Ishikawa (cell line): ENCODE measurements around the gene KCNAB2.

Experiments
- CEBPB ChIP-seq: IDR thresholded peaks from 2 replicates; pipeline ENCODE4 v1.6.1; 2012
- CREB1 ChIP-seq: IDR thresholded peaks from 2 replicates; pipeline ENCODE4 v1.6.1; 2012; ENCODE audit warnings: low read depth
- EGR1 ChIP-seq: IDR thresholded peaks from 2 replicates; pipeline ENCODE4 v1.6.1; 2012
- EP300 ChIP-seq: IDR thresholded peaks from 2 replicates; pipeline ENCODE4 v1.6.1; 2012; ENCODE audit warnings: borderline replicate concordance
- FOXM1 ChIP-seq: IDR thresholded peaks from 2 replicates; pipeline ENCODE4 v1.6.1; 2012; ENCODE audit warnings: low read depth, borderline replicate concordance
- NFIC ChIP-seq: IDR thresholded peaks from 2 replicates; pipeline ENCODE4 v1.6.1; 2012
- RAD21 ChIP-seq: IDR thresholded peaks from 2 replicates; pipeline ENCODE4 v1.6.1; 2012; ENCODE audit warnings: low read depth
- TAF1 ChIP-seq: IDR thresholded peaks from 2 replicates; pipeline ENCODE4 v1.6.1; 2012; ENCODE audit warnings: low read depth, mild to moderate bottlenecking
- TCF12 ChIP-seq: IDR thresholded peaks from 2 replicates; pipeline ENCODE4 v1.6.1; 2012; ENCODE audit warnings: low read depth
- TEAD4 ChIP-seq: IDR thresholded peaks from 2 replicates; pipeline ENCODE4 v1.6.1; 2012
- YY1 ChIP-seq: IDR thresholded peaks from 2 replicates; pipeline ENCODE4 v1.6.1; 2012; ENCODE audit warnings: low read depth
- ZBTB7A ChIP-seq: IDR thresholded peaks from 2 replicates; pipeline ENCODE4 v1.6.1; 2012; ENCODE audit warnings: low read depth
- TF ChIP-seq, protein P1 (sequence below): IDR thresholded peaks from 2 replicates; pipeline ENCODE4 v1.6.1; 2012
- TF ChIP-seq, protein P2 (sequence below): IDR thresholded peaks from 2 replicates; pipeline ENCODE4 v1.6.1; 2012
- TF ChIP-seq, protein P3 (sequence below): IDR thresholded peaks from 2 replicates; pipeline ENCODE4 v1.6.1; 2012; ENCODE audit warnings: low read depth, mild to moderate bottlenecking

Gene KCNAB2

DNA sequence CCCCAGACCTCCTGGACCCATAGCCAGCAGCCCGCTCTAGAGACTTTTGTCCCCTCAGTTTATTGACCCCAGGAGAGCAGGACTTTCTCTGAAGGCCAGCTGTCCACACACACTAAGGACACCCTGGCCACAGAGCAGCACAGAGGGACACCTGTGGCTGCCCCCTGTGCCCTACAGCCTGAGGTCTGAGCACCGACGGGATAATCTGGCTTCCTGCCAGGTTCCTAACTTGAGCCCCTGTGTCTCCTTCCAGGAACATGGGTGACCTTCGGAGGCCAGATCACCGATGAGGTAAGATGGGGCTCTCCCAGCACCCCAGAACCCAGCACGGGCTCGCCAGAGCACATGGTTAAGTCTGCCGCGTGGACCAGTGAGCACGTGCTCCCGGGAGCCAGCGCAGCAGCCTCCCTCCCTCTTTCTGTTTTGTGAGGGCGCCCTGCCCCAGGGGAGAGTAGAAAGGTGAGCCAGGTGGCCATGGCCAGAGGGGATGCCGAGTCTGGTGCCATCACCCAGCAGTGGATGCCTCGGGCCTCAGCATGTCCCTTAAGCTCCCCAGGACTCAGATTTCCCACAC lies 27.9 kb downstream of the KCNAB2 start:
- TF ChIP-seq NFIC: peak; percentile 27; the same call in 1 of the 2 replicates
- TF ChIP-seq FOXM1: no peak

DNA sequence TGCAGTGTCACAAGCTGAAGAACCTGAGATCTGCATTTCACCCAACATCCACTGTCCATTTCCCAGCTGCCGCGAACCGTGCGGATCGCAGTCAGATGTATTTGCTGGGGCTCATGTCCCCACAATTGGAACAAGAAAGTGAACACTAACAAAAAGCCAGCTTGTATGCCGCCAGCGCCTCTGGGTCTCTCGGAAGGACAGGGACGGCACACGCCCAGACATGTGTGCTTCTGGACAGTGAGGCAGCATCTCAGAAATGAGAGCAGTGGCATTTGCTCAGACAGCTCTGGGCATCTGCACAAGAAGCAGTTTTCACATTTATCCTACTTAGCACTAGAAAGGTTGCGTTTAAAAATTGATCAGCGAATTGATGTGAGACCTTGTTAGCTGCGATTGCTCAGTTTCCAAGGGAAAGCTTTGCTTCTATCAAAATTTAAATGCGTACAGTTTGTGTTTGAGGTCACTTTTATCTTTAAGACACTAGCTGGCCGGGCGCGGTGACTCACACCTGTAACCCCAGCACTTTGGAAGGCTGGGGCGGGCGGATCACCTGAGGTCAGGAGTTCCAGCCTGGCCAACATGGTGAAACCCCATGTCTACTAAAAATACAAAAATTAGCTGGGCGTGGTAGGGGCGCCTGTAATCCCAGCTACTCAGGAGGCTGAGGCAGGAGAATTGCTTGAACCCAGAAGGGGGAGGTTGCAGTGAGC lies 28.7 kb downstream of the KCNAB2 start:
- TF ChIP-seq EP300 (no peak), ZBTB7A (no peak), RAD21 (no peak), YY1 (no peak), CREB1 (no peak), TEAD4 (no peak), TAF1 (no peak), TCF12 (no peak), FOXM1 (no peak), EGR1 (no peak), NFIC (no peak)
- TF ChIP-seq, protein P1, sequence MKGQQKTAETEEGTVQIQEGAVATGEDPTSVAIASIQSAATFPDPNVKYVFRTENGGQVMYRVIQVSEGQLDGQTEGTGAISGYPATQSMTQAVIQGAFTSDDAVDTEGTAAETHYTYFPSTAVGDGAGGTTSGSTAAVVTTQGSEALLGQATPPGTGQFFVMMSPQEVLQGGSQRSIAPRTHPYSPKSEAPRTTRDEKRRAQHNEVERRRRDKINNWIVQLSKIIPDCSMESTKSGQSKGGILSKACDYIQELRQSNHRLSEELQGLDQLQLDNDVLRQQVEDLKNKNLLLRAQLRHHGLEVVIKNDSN: no peak
- TF ChIP-seq, protein P2, sequence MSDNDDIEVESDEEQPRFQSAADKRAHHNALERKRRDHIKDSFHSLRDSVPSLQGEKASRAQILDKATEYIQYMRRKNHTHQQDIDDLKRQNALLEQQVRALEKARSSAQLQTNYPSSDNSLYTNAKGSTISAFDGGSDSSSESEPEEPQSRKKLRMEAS: no peak
- TF ChIP-seq, protein P3, sequence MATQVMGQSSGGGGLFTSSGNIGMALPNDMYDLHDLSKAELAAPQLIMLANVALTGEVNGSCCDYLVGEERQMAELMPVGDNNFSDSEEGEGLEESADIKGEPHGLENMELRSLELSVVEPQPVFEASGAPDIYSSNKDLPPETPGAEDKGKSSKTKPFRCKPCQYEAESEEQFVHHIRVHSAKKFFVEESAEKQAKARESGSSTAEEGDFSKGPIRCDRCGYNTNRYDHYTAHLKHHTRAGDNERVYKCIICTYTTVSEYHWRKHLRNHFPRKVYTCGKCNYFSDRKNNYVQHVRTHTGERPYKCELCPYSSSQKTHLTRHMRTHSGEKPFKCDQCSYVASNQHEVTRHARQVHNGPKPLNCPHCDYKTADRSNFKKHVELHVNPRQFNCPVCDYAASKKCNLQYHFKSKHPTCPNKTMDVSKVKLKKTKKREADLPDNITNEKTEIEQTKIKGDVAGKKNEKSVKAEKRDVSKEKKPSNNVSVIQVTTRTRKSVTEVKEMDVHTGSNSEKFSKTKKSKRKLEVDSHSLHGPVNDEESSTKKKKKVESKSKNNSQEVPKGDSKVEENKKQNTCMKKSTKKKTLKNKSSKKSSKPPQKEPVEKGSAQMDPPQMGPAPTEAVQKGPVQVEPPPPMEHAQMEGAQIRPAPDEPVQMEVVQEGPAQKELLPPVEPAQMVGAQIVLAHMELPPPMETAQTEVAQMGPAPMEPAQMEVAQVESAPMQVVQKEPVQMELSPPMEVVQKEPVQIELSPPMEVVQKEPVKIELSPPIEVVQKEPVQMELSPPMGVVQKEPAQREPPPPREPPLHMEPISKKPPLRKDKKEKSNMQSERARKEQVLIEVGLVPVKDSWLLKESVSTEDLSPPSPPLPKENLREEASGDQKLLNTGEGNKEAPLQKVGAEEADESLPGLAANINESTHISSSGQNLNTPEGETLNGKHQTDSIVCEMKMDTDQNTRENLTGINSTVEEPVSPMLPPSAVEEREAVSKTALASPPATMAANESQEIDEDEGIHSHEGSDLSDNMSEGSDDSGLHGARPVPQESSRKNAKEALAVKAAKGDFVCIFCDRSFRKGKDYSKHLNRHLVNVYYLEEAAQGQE: no peak

DNA sequence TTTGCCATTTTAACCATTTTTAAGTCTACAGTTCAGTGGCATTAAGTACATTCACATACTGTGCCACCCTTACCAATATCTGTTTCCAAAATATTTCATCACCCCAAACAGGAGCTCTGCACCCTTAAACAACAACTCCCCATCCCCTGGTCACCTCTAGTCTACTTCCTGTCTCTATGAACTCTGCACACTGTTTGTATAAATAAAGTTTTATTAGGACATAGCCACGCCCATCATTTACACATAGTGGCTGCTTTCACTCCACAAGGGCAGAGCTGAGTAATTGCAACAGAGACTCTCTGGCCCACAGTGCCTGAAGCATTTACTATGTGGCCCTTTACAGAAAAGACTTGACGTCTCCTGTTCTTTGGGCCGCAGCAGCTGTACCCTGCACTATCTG lies 30.1 kb downstream of the KCNAB2 start:
- TF ChIP-seq TCF12 (no peak), ZBTB7A (no peak), CREB1 (no peak), EP300 (no peak), TEAD4 (no peak), EGR1 (no peak), NFIC (no peak), FOXM1 (no peak), CEBPB (no peak), RAD21 (no peak)
- TF ChIP-seq, protein P2: no peak
- TF ChIP-seq, protein P3: no peak
- TF ChIP-seq, protein P1: no peak

DNA sequence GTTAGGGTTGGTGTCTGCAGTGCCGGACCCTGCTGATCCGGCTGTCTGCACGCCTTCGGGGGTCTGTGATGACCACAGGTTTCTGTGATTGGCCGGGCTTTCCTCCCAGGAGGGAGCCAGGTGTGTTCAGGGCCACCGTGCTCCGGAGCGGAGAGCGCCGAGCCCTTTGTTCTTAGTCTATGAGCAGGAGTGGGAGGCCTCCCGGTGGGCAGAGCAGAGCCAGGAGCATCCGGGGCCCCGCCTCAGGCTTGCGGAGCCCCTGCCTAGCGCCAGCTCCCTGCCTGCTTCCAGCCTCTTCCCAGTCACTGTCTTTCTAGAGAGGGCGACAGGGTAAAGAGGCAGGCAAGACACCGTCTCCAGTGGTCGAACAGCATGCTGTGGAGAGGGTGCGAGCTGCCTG lies 31.8 kb downstream of the KCNAB2 start:
- TF ChIP-seq CREB1 (no peak), TAF1 (no peak), EP300 (no peak), TCF12 (no peak), TEAD4 (no peak), NFIC (no peak), ZBTB7A (no peak), EGR1 (no peak), FOXM1 (no peak), RAD21 (no peak), CEBPB (no peak), YY1 (no peak)
- TF ChIP-seq, protein P3: no peak
- TF ChIP-seq, protein P2: no peak
- TF ChIP-seq, protein P1: no peak
